ENCODE measurements around the gene HS3ST4.

DNA sequence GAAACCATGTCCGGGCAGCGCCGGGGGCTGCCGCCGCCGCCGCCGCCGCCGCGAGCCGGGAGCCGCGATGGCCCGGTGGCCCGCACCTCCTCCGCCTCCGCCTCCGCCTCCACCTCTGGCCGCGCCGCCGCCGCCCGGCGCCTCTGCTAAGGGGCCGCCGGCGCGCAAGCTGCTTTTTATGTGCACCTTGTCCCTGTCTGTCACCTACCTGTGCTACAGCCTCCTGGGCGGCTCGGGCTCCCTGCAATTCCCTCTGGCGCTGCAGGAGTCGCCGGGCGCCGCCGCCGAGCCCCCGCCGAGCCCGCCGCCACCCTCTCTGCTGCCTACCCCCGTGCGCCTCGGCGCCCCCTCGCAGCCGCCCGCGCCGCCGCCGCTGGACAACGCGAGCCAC, 587 bp downstream of the HS3ST4 start:
- TF ChIP-seq YY1 (IDR thresholded peaks at IDR 0.05; ENCODE audit: insufficient read depth, insufficient read length) (no peak), ZNF274 (IDR thresholded peaks at IDR 0.05; ENCODE audit: low read depth, low read length) (no peak), SUZ12 (IDR thresholded peaks at IDR 0.05; ENCODE audit: extremely low read depth, insufficient read depth, insufficient read length) (no peak)

Measured in NT2/D1 (cell line).